ENCODE data around the gene TESK2. TPM values are rescaled to one million over a fixed set of nuclear protein-coding genes. Genes with fewer than 3 reads are reported as not detected.

The TESK2 gene
- polyA plus RNA-seq, 1 donor from 2014 or later, result 0.51 TPM

DNA sequence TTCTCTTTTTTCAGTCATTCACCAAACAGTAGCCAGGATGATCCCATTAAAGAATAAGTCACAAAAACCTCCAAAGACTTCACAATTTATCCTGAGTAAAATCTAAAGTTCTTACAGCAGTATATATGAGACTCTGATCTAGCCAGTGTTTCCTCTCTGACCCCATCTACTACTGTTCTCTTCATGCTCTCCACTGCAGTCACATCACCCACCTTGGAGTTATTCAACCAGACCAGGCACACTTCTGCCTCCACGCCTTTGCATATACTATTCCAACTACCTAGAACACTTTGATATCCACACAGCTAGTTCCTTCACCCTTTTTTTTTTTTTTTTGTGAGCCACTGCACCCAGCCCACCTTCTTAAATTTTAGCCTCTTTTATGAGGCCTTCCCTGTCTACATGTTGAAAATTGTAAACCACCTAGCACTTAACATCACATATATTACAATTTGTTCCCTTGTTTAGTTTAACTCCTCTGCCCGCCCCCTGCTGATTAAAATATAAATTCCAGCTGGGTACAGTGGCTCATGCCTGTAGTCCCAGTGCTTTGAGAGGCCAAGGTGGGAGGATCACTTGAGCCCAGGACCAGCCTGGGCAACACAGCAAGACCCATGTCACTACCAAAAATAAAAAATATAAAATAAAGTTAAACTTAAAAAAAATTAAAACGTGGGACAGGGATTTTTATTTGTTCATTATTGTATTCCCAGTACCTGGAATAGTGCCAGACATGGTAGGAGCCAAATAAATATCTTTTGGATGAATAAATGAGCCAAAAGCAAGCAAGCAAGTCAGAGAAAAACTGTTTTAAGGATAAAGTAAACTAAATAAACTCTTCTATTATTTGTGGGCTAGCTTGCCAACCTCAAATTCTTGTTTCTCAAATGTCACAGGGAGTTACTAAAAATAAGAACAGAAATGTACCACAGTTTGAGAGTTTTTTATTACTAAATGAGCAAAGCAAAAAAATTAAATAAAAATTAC lies 115.6 kb downstream of the TESK2 start:
- Histone ChIP-seq H3K27ac (ENCODE audit: low read length) (no peak overlapping the region), H3K79me2 (replicated peaks; ENCODE audit: insufficient read depth, low read length) (no peaks in the 10 kb centered on the region), H3K36me3 (ENCODE audit: insufficient read depth, low read length) (no peaks in the 10 kb centered on the region), H4K20me1 (ENCODE audit: insufficient read depth) (no peaks in the 10 kb centered on the region), H3K9me2 (ENCODE audit: insufficient read depth, low read length) (no peaks in the 10 kb centered on the region), H2AFZ (ENCODE audit: low read depth, low read length) (no peak overlapping the region), H3K4me2 (ENCODE audit: low read length) (no peak overlapping the region), H3K4me3 (ENCODE audit: low read length) (no peak overlapping the region), H3K9ac (ENCODE audit: low read length) (no peak overlapping the region), H3K27me3 (ENCODE audit: insufficient read depth, low read depth, low read length) (no peaks in the 10 kb centered on the region), H3F3A (ENCODE audit: insufficient read depth, low read length, poor library complexity, severe bottlenecking) (no peaks in the 10 kb centered on the region), H3K9me3 (ENCODE audit: low read length) (no peaks in the 10 kb centered on the region)
- no peak for TF ChIP-seq EP300 (conservative IDR thresholded peaks at IDR 0.05; ENCODE audit: poor library complexity, severe bottlenecking)
- no peak for TF ChIP-seq MXI1 (conservative IDR thresholded peaks at IDR 0.05; ENCODE audit: poor library complexity, severe bottlenecking)
- TF ChIP-seq, protein P1, sequence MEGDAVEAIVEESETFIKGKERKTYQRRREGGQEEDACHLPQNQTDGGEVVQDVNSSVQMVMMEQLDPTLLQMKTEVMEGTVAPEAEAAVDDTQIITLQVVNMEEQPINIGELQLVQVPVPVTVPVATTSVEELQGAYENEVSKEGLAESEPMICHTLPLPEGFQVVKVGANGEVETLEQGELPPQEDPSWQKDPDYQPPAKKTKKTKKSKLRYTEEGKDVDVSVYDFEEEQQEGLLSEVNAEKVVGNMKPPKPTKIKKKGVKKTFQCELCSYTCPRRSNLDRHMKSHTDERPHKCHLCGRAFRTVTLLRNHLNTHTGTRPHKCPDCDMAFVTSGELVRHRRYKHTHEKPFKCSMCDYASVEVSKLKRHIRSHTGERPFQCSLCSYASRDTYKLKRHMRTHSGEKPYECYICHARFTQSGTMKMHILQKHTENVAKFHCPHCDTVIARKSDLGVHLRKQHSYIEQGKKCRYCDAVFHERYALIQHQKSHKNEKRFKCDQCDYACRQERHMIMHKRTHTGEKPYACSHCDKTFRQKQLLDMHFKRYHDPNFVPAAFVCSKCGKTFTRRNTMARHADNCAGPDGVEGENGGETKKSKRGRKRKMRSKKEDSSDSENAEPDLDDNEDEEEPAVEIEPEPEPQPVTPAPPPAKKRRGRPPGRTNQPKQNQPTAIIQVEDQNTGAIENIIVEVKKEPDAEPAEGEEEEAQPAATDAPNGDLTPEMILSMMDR (IDR thresholded peaks at IDR 0.05; ENCODE audit: poor library complexity, severe bottlenecking), result no peak
- TF ChIP-seq, protein P2, sequence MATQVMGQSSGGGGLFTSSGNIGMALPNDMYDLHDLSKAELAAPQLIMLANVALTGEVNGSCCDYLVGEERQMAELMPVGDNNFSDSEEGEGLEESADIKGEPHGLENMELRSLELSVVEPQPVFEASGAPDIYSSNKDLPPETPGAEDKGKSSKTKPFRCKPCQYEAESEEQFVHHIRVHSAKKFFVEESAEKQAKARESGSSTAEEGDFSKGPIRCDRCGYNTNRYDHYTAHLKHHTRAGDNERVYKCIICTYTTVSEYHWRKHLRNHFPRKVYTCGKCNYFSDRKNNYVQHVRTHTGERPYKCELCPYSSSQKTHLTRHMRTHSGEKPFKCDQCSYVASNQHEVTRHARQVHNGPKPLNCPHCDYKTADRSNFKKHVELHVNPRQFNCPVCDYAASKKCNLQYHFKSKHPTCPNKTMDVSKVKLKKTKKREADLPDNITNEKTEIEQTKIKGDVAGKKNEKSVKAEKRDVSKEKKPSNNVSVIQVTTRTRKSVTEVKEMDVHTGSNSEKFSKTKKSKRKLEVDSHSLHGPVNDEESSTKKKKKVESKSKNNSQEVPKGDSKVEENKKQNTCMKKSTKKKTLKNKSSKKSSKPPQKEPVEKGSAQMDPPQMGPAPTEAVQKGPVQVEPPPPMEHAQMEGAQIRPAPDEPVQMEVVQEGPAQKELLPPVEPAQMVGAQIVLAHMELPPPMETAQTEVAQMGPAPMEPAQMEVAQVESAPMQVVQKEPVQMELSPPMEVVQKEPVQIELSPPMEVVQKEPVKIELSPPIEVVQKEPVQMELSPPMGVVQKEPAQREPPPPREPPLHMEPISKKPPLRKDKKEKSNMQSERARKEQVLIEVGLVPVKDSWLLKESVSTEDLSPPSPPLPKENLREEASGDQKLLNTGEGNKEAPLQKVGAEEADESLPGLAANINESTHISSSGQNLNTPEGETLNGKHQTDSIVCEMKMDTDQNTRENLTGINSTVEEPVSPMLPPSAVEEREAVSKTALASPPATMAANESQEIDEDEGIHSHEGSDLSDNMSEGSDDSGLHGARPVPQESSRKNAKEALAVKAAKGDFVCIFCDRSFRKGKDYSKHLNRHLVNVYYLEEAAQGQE (IDR thresholded peaks at IDR 0.05; ENCODE audit: borderline replicate concordance), result no peak
- TF ChIP-seq POLR2AphosphoS5 (IDR thresholded peaks at IDR 0.05), result no peak
- no peak for TF ChIP-seq TAF1 (IDR thresholded peaks at IDR 0.05; ENCODE audit: low read depth)
- TF ChIP-seq RAD21 (conservative IDR thresholded peaks at IDR 0.05), result no peak
- TF ChIP-seq EZH2 (IDR thresholded peaks at IDR 0.05; ENCODE audit: borderline replicate concordance, insufficient read depth, low read length, poor library complexity, severe bottlenecking), result no peak
- TF ChIP-seq SMC3 (conservative IDR thresholded peaks at IDR 0.05; ENCODE audit: poor library complexity), result no peak

DNA sequence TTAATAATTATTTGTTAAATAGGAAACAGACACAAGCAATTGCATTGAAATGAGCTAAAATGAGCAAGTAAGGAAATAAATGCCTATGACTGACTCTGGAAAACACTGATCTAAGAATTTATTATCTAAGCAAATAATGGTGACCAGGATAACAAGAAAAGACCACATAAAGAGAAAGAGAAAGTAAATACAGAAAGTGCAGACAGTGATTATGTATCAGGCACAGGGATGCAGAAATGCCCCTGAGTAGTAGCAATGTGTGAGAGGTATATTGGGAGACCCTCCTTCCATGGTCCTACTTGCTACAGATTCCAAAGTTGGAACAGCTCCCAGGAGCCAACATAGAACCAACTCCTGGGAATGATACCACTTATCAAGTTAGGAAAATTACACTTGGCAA lies 117.4 kb downstream of the TESK2 start:
- TF ChIP-seq MXI1 (conservative IDR thresholded peaks at IDR 0.05; ENCODE audit: poor library complexity, severe bottlenecking), result no peak
- TF ChIP-seq, protein P2 (IDR thresholded peaks at IDR 0.05; ENCODE audit: borderline replicate concordance), result no peak
- TF ChIP-seq EP300 (conservative IDR thresholded peaks at IDR 0.05; ENCODE audit: poor library complexity, severe bottlenecking), result no peak
- TF ChIP-seq SMC3 (conservative IDR thresholded peaks at IDR 0.05; ENCODE audit: poor library complexity), result no peak
- TF ChIP-seq EZH2 (IDR thresholded peaks at IDR 0.05; ENCODE audit: borderline replicate concordance, insufficient read depth, low read length, poor library complexity, severe bottlenecking), result no peak
- no peak for TF ChIP-seq TAF1 (IDR thresholded peaks at IDR 0.05; ENCODE audit: low read depth)
- Histone ChIP-seq H3K27me3 (ENCODE audit: insufficient read depth, low read depth, low read length) (no peaks in the 10 kb centered on the region), H3K9me3 (ENCODE audit: low read length) (no peaks in the 10 kb centered on the region)

More for the DNA sequence above, 117.4 kb downstream of the TESK2 start:
- Histone ChIP-seq H3F3A (ENCODE audit: insufficient read depth, low read length, poor library complexity, severe bottlenecking) (no peaks in the 10 kb centered on the region), H3K79me2 (replicated peaks; ENCODE audit: insufficient read depth, low read length) (no peaks in the 10 kb centered on the region), H3K27ac (ENCODE audit: low read length) (no peak overlapping the region), H2AFZ (ENCODE audit: low read depth, low read length) (no peak overlapping the region), H3K4me3 (ENCODE audit: low read length) (no peak overlapping the region), H3K9ac (ENCODE audit: low read length) (no peak overlapping the region), H3K4me2 (ENCODE audit: low read length) (no peak overlapping the region), H3K9me2 (ENCODE audit: insufficient read depth, low read length) (no peaks in the 10 kb centered on the region), H4K20me1 (ENCODE audit: insufficient read depth) (no peaks in the 10 kb centered on the region), H3K36me3 (ENCODE audit: insufficient read depth, low read length) (no peaks in the 10 kb centered on the region)

Measured in neural cell (in vitro differentiated cells).